ENCODE results near the gene RPS6KB2.

The RPS6KB2 gene

GRCh38 chr11:67433536-67434394, 5.5 kb downstream of the RPS6KB2 start:
- no peak for DNase-seq (ENCODE audit: extremely low spot score)
- TF ChIP-seq FOXA1 (IDR thresholded peaks at IDR 0.05): no peak
- TF ChIP-seq FOXK2 (IDR thresholded peaks at IDR 0.05): no peak
- TF ChIP-seq CTBP1 (IDR thresholded peaks at IDR 0.05; ENCODE audit: borderline replicate concordance): no peak
- no peak for TF ChIP-seq TARDBP (IDR thresholded peaks at IDR 0.05)
- ChIA-PET POLR2A (no interaction called here), CTCF (no interaction called here)

- ChIA-PET CTCF (no interaction called here), POLR2A (no interaction called here)
- TF ChIP-seq CTBP1 (IDR thresholded peaks at IDR 0.05; ENCODE audit: borderline replicate concordance) (no peak), FOXM1 (IDR thresholded peaks at IDR 0.05; ENCODE audit: borderline replicate concordance) (no peak), FOXA1 (IDR thresholded peaks at IDR 0.05) (no peak), BHLHE40 (IDR thresholded peaks at IDR 0.05; ENCODE audit: borderline replicate concordance) (no peak), HDGF (IDR thresholded peaks at IDR 0.05; ENCODE audit: borderline replicate concordance) (no peak), ELF4 (IDR thresholded peaks at IDR 0.05) (no peak), NFRKB (IDR thresholded peaks at IDR 0.05) (no peak), ARNT (IDR thresholded peaks at IDR 0.05) (no peak), L3MBTL2 (conservative IDR thresholded peaks at IDR 0.05) (no peak)
- no peak for DNase-seq (ENCODE audit: extremely low spot score)
These were observed 6.1 kb downstream of the RPS6KB2 start for GRCh38 chr11:67434395-67434881.

GRCh38 chr11:67435031-67435726, 6.9 kb downstream of the RPS6KB2 start:
- POLR2A ChIA-PET: no interaction called here
- CTCF ChIA-PET: no interaction called here

GRCh38 chr11:67435727-67436458, 7.6 kb downstream of the RPS6KB2 start:
- no peak for DNase-seq (ENCODE audit: extremely low spot score)
- POLR2A ChIA-PET: interaction anchor here (4.0 kb wide), 1 partner anchor 33 kb away, joined by 14 read pairs; the partner anchor contains the start of gene TMEM134

More at GRCh38 chr11:67435031-67435726, 6.9 kb downstream of the RPS6KB2 start:
- TF ChIP-seq BHLHE40 (IDR thresholded peaks at IDR 0.05; ENCODE audit: borderline replicate concordance): no peak
- TF ChIP-seq ARNT (IDR thresholded peaks at IDR 0.05): no peak
- TF ChIP-seq, protein P1, sequence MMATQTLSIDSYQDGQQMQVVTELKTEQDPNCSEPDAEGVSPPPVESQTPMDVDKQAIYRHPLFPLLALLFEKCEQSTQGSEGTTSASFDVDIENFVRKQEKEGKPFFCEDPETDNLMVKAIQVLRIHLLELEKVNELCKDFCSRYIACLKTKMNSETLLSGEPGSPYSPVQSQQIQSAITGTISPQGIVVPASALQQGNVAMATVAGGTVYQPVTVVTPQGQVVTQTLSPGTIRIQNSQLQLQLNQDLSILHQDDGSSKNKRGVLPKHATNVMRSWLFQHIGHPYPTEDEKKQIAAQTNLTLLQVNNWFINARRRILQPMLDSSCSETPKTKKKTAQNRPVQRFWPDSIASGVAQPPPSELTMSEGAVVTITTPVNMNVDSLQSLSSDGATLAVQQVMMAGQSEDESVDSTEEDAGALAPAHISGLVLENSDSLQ (IDR thresholded peaks at IDR 0.05): no peak
- TF ChIP-seq CTBP1 (IDR thresholded peaks at IDR 0.05; ENCODE audit: borderline replicate concordance): no peak
- TF ChIP-seq FOXA1 (IDR thresholded peaks at IDR 0.05): no peak
- TF ChIP-seq SUZ12 (IDR thresholded peaks at IDR 0.05): no peak
- TF ChIP-seq HDGF (IDR thresholded peaks at IDR 0.05; ENCODE audit: borderline replicate concordance): no peak
- no peak for TF ChIP-seq ZNF384 (IDR thresholded peaks at IDR 0.05)
- no peak for TF ChIP-seq FOXM1 (IDR thresholded peaks at IDR 0.05; ENCODE audit: borderline replicate concordance)
- TF ChIP-seq FOXK2 (IDR thresholded peaks at IDR 0.05): no peak
- TF ChIP-seq L3MBTL2 (conservative IDR thresholded peaks at IDR 0.05): no peak
- TF ChIP-seq TARDBP (IDR thresholded peaks at IDR 0.05): no peak
- no peak for TF ChIP-seq NFRKB (IDR thresholded peaks at IDR 0.05)
- TF ChIP-seq SP1 (IDR thresholded peaks at IDR 0.05): no peak
- TF ChIP-seq LEF1 (IDR thresholded peaks at IDR 0.05; ENCODE audit: borderline replicate concordance): no peak
- no peak for DNase-seq (ENCODE audit: extremely low spot score)

DNA sequence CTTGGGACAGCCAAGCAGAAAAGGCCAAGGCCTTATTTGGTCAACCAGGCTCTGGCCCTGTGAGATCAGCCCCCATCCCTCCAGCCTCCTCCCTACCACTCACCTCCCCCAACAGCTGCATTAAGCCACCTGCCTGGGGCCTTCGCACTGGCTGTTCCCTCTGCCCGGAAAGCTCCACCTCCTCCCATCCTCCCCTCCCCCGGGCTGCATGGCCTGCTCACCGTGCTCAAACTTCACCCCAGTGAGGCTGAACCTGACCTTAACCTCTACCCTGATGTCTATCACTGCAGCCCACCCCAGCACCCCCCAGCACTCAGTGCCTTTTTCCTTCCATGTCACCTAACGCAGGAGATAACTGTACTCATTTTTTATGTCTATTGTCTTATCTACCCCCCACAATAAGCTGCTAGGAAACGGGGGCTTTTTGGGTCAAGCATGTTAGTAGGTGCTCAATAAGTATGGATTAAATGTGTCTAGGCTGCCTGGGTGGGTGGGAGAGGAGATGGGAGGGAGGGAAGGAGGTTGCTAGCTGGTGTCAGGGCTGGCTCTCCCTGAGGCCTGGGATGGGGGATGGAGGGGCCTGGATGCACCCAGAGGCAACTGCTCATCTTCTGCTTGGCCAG, 8.3 kb downstream of the RPS6KB2 start:
- CTCF ChIA-PET: no interaction called here
- DNase-seq (ENCODE audit: extremely low spot score): no peak
- POLR2A ChIA-PET: interaction anchor here (0.6 to 4.0 kb wide), 2 partner anchors 32 to 35 kb away, joined by 3 to 14 read pairs; partner anchors contain the start of gene TMEM134
- TF ChIP-seq ARNT (IDR thresholded peaks at IDR 0.05) (no peak), L3MBTL2 (conservative IDR thresholded peaks at IDR 0.05) (no peak), FOXA1 (IDR thresholded peaks at IDR 0.05) (no peak)
- TF ChIP-seq, protein P1 (IDR thresholded peaks at IDR 0.05): no peak

More at GRCh38 chr11:67435727-67436458, 7.6 kb downstream of the RPS6KB2 start:
- TF ChIP-seq, protein P1 (IDR thresholded peaks at IDR 0.05): no peak
- TF ChIP-seq BHLHE40 (IDR thresholded peaks at IDR 0.05; ENCODE audit: borderline replicate concordance) (no peak), CTBP1 (IDR thresholded peaks at IDR 0.05; ENCODE audit: borderline replicate concordance) (no peak), SP1 (IDR thresholded peaks at IDR 0.05) (no peak)
- CTCF ChIA-PET: no interaction called here
